H9 (cell line): Measurements from ENCODE around the gene NEDD4L. TPM values are rescaled to one million over a fixed set of nuclear protein-coding genes. Genes with fewer than 3 reads are reported as not detected.

Experiments
- DNase-seq: peaks from one replicate; pipeline ENCODE4 v3.0.0-alpha.2; 2017
- H2AFZ ChIP-seq: one replicate; pipeline ENCODE4 v1.6.1; 2013; ENCODE audit warnings: mild to moderate bottlenecking, low read length, control low read depth, moderate library complexity
- H2AK5ac ChIP-seq: 2 replicates; pipeline ENCODE4 v1.6.1; 2013; ENCODE audit warnings: low read length, control low read depth, mixed read lengths; ENCODE audit not compliant: insufficient read length
- H2BK120ac ChIP-seq: one replicate; pipeline ENCODE4 v1.6.1; 2013; ENCODE audit warnings: low read depth, mild to moderate bottlenecking, low read length, control low read depth, inconsistent platforms; ENCODE audit not compliant: poor library complexity, severe bottlenecking
- H2BK12ac ChIP-seq: 2 replicates; pipeline ENCODE4 v1.6.1; 2013; ENCODE audit warnings: low read length, control low read depth, mixed read lengths, low read depth; ENCODE audit not compliant: insufficient read length
- H2BK15ac ChIP-seq: 2 replicates; pipeline ENCODE4 v1.6.1; 2013; ENCODE audit warnings: low read depth, low read length, control low read depth
- H2BK20ac ChIP-seq: one replicate; pipeline ENCODE4 v1.6.1; 2013; ENCODE audit warnings: low read depth, mild to moderate bottlenecking, low read length, control low read depth, inconsistent platforms; ENCODE audit not compliant: poor library complexity, severe bottlenecking
- H2BK5ac ChIP-seq: 2 replicates; pipeline ENCODE4 v1.6.1; 2013; ENCODE audit warnings: low read length, control low read depth, mixed read lengths; ENCODE audit not compliant: insufficient read length
- H3K14ac ChIP-seq: 2 replicates; pipeline ENCODE4 v1.6.1; 2013; ENCODE audit warnings: low read length, control low read depth; ENCODE audit not compliant: insufficient read depth
- H3K18ac ChIP-seq: 2 replicates; pipeline ENCODE4 v1.6.1; 2013; ENCODE audit warnings: low read depth, mild to moderate bottlenecking, mixed read lengths, low read length, control low read depth; ENCODE audit not compliant: insufficient read length
- H3K23ac ChIP-seq: 2 replicates; pipeline ENCODE4 v1.6.1; 2013; ENCODE audit warnings: low read length, control low read depth, mixed read lengths, low read depth; ENCODE audit not compliant: insufficient read length
- H3K23me2 ChIP-seq: 2 replicates; pipeline ENCODE4 v1.6.1; 2013; ENCODE audit warnings: low read depth, mild to moderate bottlenecking, mixed read lengths, low read length, control low read depth; ENCODE audit not compliant: insufficient read length, poor library complexity, severe bottlenecking
- H3K27ac ChIP-seq: 2 replicates; pipeline ENCODE4 v1.5.1; 2013; ENCODE audit warnings: low read length, control low read depth, mixed read lengths, low read depth; ENCODE audit not compliant: insufficient read length
- H3K27me3 ChIP-seq: 2 replicates; pipeline ENCODE4 v1.6.1; 2013; ENCODE audit warnings: low read length, control low read depth, inconsistent platforms; ENCODE audit not compliant: insufficient read depth
- H3K4ac ChIP-seq: 2 replicates; pipeline ENCODE4 v1.6.1; 2013; ENCODE audit warnings: low read depth, mild to moderate bottlenecking, control low read depth, inconsistent platforms, low read length, moderate library complexity
- H3K4me1 ChIP-seq: 2 replicates; pipeline ENCODE4 v1.6.1; 2013; ENCODE audit warnings: low read length, control low read depth, inconsistent platforms; ENCODE audit not compliant: insufficient read depth
- H3K4me2 ChIP-seq: 2 replicates; pipeline ENCODE4 v1.6.1; 2013; ENCODE audit warnings: low read length, control low read depth, mixed read lengths; ENCODE audit not compliant: insufficient read length, insufficient read depth
- H3K56ac ChIP-seq: 2 replicates; pipeline ENCODE4 v1.6.1; 2013; ENCODE audit warnings: low read depth, mild to moderate bottlenecking, mixed read lengths, low read length, control low read depth; ENCODE audit not compliant: insufficient read length
- H3K79me1 ChIP-seq: 2 replicates; pipeline ENCODE4 v1.6.1; 2013; ENCODE audit warnings: low read depth, mild to moderate bottlenecking, moderate library complexity, low read length, control low read depth, inconsistent platforms; ENCODE audit not compliant: insufficient read depth, poor library complexity, severe bottlenecking
- H3K79me2 ChIP-seq: 2 replicates; pipeline ENCODE4 v1.6.1; 2013; ENCODE audit warnings: low read length, control low read depth, inconsistent platforms; ENCODE audit not compliant: insufficient read depth
- H3K9ac ChIP-seq: 2 replicates; pipeline ENCODE4 v1.6.1; 2013; ENCODE audit warnings: low read length, control low read depth, mixed read lengths; ENCODE audit not compliant: insufficient read length; ENCODE audit errors: extremely low read depth
- H3K9me3 ChIP-seq: one replicate; pipeline ENCODE4 v1.6.1; 2013; ENCODE audit warnings: low read depth, low read length, inconsistent platforms; ENCODE audit not compliant: control insufficient read depth
- H3T11ph ChIP-seq: one replicate; pipeline ENCODE4 v1.6.1; 2013; ENCODE audit warnings: mild to moderate bottlenecking, low read length, control low read depth, inconsistent platforms
- H4K20me1 ChIP-seq: one replicate; pipeline ENCODE4 v1.6.1; 2013; ENCODE audit not compliant: control insufficient read depth, insufficient read length, insufficient read depth
- H4K5ac ChIP-seq: 2 replicates; pipeline ENCODE4 v1.6.1; 2013; ENCODE audit warnings: low read depth, mild to moderate bottlenecking, mixed read lengths, low read length, control low read depth; ENCODE audit not compliant: insufficient read length
- H4K8ac ChIP-seq: replicated peaks from 2 replicates; pipeline ENCODE4 v1.6.1; 2013; ENCODE audit warnings: low read length, control low read depth, mixed read lengths, low read depth; ENCODE audit not compliant: insufficient read length
- H4K91ac ChIP-seq: 2 replicates; pipeline ENCODE4 v1.6.1; 2013; ENCODE audit warnings: low read depth, mild to moderate bottlenecking, moderate library complexity, mixed read lengths, low read length, control low read depth; ENCODE audit not compliant: insufficient read length
- H3K27ac Mint-ChIP-seq, 3 experiments: 2 replicates in 2 of 3; 3 replicates in 1 of 3; pipeline ENCODE4 v1.8.0; 2020 to 2021; ENCODE audit warnings: mixed read lengths in 3 of 3, mild to moderate bottlenecking in 1 of 3, moderate library complexity in 1 of 3
- H3K27me3 Mint-ChIP-seq: 2 replicates; pipeline ENCODE4 v1.8.0; 2021; ENCODE audit warnings: low read depth, mild to moderate bottlenecking, moderate library complexity, mixed read lengths
- H3K36me3 Mint-ChIP-seq, 3 experiments: 2 replicates in 2 of 3; 3 replicates in 1 of 3; pipeline ENCODE4 v1.8.0; 2020 to 2021; ENCODE audit warnings: low read depth in 3 of 3, mixed read lengths in 3 of 3; ENCODE audit not compliant: insufficient read depth in 1 of 3
- H3K4me1 Mint-ChIP-seq, 2 experiments: 2 replicates each; pipeline ENCODE4 v1.8.0; 2020; ENCODE audit warnings: mixed read lengths in 2 of 2
- H3K4me3 Mint-ChIP-seq, 2 experiments: 2 replicates in 1 of 2; 3 replicates in 1 of 2; pipeline ENCODE4 v1.8.0; 2020 to 2021; ENCODE audit warnings: mild to moderate bottlenecking in 2 of 2, mixed read lengths in 2 of 2, moderate library complexity in 1 of 2
- H3K9me3 Mint-ChIP-seq, 2 experiments: 2 replicates in 1 of 2; 3 replicates in 1 of 2; pipeline ENCODE4 v1.8.0; 2020; ENCODE audit warnings: mild to moderate bottlenecking in 2 of 2, mixed read lengths in 2 of 2, moderate library complexity in 1 of 2
- CTCF ChIP-seq: fragments of 200-600 bp; sonication (generic); conservative IDR thresholded peaks from 3 replicates; pipeline ENCODE4 v1.8.0; 2021; ENCODE audit warnings: antibody characterized with exemption, mild to moderate bottlenecking
- WGBS: extraction: QIAGEN DNeasy Blood & Tissue Kit; methylation state at CpG from one replicate; pipeline ENCODE4 v1.1.7; 2013; ENCODE audit warnings: missing lambda C conversion rate, low lambda C conversion rate, mixed read lengths; ENCODE audit not compliant: insufficient read length; ENCODE audit errors: extremely low coverage; 5-methylcytosine and 5-hydroxymethylcytosine counted together
- total RNA-seq: library from RNA; stranded (reverse); gene quantifications from 2 replicates; pipeline ENCODE4 v1.2.1, GENCODE V29; 2021

The NEDD4L gene
- total RNA-seq, 1 experiment from 2014 or later: 76.3 TPM

- Mint-ChIP-seq H3K27ac (no peak overlapping the region), H3K4me3 (no peak overlapping the region)
- no peaks in the 10 kb centered on the region for H3K79me2 ChIP-seq
Observed at GRCh38 chr18:58158459-58158858, 114.4 kb downstream of the NEDD4L start.

More at GRCh38 chr18:58158459-58158858, 114.4 kb downstream of the NEDD4L start:
- H3K79me1 ChIP-seq: no peaks in the 10 kb centered on the region
- no peak overlapping the region for H2BK12ac ChIP-seq
- H3K56ac ChIP-seq: no peak overlapping the region
- H3K14ac ChIP-seq: no peak overlapping the region
- no peaks in the 10 kb centered on the region for H3K36me3 Mint-ChIP-seq
- DNase-seq: no peak
- no peak overlapping the region for H3K18ac ChIP-seq
- no peak overlapping the region for H2BK20ac ChIP-seq
- H2BK5ac ChIP-seq: no peak overlapping the region
- no peak overlapping the region for H4K5ac ChIP-seq
- peaks cover 11 to 15% of the 10 kb centered on the region in 2 experiments for H3K4me1 Mint-ChIP-seq
- H4K91ac ChIP-seq: no peak overlapping the region
- H3K23ac ChIP-seq: no peak overlapping the region
- no peak overlapping the region for H2BK120ac ChIP-seq
- no peaks in the 10 kb centered on the region for H4K20me1 ChIP-seq
- H3K4me2 ChIP-seq: no peak overlapping the region
- H3K9me3 ChIP-seq: no peaks in the 10 kb centered on the region
- no peak overlapping the region for H3K9ac ChIP-seq
- no peak overlapping the region for H2AFZ ChIP-seq
- H3K4ac ChIP-seq: no peak overlapping the region
- no peak for TF ChIP-seq CTCF
- H3K23me2 ChIP-seq: no peaks in the 10 kb centered on the region
- no peak overlapping the region for H4K8ac ChIP-seq
- H3K27me3 ChIP-seq: no peaks in the 10 kb centered on the region
- H3T11ph ChIP-seq: no peak overlapping the region
- no peaks in the 10 kb centered on the region for H3K4me1 ChIP-seq
- WGBS: no CpG with 5 or more reads among the region's 5 CpGs
- H3K27ac ChIP-seq: no peak overlapping the region
- no peaks in the 10 kb centered on the region for H3K9me3 Mint-ChIP-seq
- no peak overlapping the region for H2AK5ac ChIP-seq
- no peak overlapping the region for H2BK15ac ChIP-seq
- no peaks in the 10 kb centered on the region for H3K27me3 Mint-ChIP-seq
